ENCODE data around the gene MIB2. TPM values are rescaled to one million over a fixed set of nuclear protein-coding genes. Genes with fewer than 3 reads are reported as not detected.
"Not testable (repeated sequence)": the region's sequence is repeated elsewhere in the genome, so short reads cannot be mapped to it uniquely, and the experiment has no call there.

MIB2 gene
- total RNA-seq, 1 experiment from 2014 or later = 13.9 TPM

DNA sequence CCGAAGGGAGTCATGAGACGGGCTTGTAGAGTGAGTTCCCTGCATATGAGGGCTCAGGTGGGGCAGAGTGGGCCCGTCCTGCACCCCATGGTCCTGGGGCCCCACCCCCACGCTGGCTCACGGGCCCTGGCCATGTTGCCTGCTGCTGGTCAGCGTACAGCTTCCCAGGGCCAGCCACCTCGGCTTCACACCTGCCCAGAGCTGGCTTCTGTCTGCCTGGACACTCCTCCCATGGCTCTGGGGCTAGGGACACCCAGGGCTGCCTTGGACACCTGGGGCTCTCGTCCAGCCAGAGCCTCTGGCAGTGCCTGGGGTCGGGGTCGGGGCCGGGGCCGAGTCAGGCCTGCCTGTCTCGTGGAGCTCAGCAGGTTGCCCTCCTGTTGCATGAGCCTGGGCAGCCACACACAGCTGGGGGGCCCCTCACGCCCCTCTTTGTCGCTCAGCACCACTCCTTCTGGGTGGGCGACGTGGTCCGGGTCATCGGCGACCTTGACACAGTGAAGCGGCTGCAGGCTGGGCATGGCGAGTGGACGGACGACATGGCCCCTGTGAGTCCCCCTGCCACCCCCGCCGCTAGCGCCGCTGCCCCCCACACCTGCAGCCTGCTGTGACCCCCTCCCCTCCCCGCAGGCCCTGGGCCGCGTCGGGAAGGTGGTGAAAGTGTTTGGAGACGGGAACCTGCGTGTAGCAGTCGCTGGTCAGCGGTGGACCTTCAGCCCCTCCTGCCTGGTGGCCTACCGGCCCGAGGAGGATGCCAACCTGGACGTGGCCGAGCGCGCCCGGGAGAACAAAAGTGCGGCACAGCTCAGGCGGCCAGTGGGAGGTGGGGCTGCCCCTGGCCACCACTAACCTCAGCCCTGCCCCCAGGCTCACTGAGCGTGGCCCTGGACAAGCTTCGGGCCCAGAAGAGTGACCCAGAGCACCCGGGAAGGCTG lies 11.2 kb downstream of the MIB2 start:
- DNase-seq (ENCODE audit: low spot score) = no peak

DNA sequence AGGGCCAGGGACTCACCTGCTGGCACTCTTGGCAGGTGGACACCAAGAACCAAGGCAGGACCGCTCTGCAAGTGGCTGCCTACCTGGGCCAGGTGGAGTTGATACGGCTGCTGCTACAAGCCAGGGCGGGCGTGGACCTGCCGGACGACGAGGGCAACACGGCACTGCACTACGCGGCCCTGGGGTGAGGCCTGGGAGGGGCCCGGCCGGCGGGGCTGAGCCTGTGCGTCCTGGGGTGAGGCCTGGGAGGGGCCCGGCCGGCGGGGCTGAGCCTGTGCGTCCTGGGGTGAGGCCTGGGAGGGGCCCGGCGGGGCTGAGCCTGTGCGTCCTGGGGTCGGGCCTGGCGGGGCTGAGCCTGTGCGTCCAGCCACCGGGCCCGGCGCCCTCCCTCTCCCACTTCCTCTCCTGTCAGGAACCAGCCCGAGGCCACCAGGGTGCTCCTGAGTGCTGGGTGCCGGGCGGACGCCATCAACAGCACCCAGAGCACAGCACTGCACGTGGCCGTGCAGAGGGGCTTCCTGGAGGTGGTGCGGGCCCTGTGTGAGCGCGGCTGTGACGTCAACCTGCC lies 12.0 kb downstream of the MIB2 start:
- no peak for DNase-seq (ENCODE audit: low spot score)

DNA sequence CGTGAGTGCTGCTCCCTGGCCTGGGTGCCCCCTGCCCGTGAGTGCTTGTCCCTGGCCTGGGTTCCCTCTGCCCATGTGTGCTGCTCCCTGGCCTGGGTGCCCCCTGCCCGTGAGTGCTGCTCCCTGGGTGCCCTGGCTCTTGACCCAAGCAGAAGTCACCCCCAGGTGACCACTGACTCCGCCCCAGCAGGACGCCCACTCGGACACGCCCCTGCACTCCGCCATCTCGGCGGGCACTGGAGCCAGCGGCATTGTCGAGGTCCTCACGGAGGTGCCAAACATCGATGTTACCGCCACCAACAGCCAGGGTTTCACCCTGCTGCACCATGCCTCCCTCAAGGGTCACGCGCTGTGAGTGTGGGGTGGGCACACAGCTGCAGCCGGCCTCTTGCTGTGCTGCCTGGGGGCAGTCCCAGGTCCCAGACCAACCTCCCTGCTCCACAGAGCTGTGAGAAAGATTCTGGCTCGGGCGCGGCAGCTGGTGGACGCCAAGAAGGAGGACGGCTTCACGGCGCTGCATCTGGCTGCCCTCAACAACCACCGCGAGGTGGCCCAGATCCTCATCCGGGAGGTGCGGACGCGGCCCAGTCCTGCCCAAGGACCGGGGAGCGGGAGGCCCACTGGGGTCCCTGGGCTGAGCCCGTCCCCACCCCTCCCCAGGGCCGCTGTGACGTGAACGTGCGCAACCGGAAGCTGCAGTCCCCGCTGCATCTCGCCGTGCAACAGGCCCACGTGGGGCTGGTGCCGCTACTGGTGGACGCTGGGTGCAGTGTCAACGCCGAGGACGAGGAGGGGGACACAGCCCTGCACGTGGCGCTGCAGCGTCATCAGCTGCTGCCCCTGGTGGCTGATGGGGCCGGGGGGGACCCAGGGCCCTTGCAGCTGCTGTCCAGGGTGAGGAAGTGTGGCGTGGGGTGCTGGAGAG lies 12.8 kb downstream of the MIB2 start:
- DNase-seq (ENCODE audit: low spot score) = no peak

DNA sequence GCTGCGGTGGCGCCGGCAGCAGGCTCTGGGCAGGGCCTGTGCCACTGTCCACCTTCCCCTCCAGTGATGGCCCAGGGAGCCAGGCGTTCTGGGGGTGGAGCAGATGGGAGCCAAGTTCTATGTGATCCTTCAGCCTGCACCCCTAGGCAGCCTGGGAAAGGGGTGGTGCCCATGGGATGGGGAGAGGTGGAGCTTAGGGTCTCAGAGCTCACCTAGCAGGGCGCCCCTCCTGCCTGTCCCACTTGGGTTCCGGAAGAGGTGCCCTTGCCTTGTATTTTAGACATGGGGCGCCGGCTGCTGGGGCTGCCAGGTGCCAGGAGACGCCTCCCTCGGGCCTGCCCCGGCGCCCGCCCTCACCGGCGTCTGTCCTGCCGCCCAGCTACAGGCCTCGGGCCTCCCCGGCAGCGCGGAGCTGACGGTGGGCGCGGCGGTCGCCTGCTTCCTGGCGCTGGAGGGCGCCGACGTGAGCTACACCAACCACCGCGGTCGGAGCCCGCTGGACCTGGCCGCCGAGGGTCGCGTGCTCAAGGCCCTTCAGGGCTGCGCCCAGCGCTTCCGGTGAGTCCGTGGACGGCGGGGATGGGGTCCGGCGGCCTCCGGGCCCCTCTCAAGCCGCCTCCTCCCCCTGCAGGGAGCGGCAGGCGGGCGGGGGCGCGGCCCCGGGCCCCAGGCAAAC lies 13.6 kb downstream of the MIB2 start:
- no peak for DNase-seq (ENCODE audit: low spot score)

DNA sequence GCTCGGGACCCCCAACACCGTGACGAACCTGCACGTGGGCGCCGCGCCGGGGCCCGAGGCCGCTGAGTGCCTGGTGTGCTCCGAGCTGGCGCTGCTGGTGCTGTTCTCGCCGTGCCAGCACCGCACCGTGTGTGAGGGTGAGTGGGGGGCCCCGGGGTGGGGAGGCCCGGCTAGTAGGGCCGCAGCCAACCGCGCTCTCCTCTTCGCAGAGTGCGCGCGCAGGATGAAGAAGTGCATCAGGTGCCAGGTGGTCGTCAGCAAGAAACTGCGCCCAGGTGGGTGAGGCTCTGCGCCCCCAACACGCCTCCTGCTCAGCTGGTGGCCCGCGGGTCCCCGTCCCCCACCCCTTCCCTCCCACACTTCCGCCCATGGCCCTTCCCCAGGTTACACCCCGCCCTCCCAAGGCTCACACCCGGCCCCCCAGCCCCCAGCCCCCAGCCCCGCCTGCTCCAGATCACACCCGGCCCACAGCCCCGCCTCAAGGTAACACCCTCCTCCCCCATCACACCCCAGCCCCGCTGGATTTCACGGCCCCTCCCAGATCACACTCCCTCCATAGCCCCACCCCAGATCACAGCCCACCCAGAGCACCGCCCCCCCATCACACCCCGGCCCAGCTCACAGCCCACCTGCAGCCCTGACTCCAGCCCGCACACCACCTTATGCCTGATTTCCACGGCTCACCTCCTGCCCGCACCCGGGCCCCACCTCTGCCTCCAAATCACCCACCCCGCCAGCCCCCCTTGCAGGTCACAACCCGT lies 14.3 kb downstream of the MIB2 start:
- DNase-seq (ENCODE audit: low spot score) = no peak

DNA sequence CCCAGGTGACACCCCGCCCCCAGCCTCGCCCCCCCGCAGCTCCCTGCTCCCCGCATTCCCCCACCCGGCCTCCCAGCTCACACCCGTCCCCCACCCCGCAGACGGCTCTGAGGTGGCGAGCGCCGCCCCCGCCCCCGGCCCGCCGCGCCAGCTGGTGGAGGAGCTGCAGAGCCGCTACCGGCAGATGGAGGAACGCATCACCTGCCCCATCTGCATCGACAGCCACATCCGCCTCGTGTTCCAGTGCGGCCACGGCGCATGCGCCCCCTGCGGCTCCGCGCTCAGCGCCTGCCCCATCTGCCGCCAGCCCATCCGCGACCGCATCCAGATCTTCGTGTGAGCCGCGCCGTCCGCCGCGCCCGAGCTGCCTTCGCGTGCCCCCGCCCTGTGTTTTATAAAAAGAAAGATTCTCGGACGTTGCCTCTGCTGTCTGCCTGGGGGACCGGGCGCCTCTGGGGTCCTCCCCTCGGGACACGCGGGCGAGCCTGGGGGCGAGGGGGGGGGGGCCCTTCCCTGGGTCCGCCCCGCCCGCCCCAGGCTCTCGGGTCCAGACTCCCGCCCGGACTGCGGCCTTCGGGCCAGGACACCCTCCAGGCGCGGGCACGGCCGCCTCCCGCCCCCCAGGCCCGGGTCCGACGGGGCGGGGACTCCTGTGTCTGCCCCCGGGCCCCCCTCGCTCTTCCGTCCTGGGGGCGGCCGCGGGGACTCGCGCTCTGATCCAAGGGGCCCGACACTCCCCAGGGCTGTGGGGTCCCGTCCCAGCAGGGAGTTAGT lies 15.1 kb downstream of the MIB2 start:
- DNase-seq (ENCODE audit: low spot score) = no peak

DNA sequence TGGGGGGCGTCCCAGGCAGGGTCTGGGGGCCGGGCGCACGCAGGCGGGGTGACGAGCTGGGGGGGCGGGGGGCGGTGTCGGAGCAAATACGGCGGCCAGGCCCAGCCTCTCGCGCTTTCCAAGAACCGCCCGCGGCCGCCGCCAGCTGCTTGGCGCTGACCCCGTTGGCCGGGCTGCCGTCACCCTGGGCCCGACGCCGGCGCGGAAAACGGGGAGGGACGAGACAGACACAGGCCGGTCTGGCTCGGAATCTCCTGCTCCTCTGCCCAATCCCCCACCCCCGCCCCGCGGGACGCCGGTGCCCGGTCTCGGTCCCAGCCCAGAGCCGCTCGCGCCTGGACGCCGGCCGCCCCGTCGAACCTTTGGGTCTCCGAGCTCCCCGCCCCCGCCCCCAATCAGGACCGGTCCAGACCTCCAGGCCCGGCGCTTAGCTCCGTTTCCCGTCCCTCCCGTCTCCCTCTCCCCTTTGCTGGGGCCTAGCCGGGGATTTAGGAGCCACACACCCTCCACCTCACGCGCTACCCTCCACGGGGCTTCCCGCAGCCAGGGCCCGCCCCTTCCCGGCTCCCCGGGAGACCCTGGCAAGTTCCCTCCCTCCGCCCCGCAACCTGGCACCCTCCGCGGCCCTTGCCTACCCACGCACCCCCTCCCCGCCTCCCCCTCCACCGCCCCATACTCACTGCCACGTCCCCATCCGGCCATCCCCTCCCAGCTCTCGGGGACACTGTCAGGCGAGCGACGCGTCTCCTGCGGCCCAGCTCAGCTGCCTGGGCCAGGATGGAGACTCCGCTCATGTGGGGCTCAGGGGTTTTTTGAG lies 15.9 kb downstream of the MIB2 start:
- no peak for DNase-seq (ENCODE audit: low spot score)

DNA sequence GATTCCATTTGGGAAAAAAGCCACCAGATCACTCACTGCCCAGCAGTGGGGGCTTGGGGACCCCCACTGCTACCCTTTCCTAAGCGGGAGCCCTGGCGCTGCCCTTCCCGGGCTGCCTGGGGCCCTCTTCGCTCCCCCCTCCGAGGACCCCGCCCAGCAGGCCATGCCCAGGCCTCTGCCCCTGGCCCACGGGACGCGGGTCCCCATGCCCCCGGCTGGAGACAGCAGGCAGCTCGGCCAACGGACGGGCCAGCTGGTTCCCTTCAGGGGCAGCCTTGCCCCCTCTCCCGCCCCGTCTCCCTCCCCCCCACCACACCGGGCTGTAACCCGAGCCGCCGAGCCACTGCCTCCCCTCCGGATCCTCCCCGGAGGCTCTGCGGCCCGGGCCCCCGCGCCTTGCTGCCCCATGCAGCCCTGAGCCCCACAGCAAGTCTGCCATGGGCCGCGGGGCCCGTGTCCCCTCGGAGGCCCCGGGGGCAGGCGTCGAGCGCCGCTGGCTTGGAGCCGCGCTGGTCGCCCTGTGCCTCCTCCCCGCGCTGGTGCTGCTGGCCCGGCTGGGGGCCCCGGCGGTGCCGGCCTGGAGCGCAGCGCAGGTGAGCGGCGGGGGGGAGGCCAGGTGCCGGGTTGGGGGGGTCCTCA lies 16.6 kb downstream of the MIB2 start, which contains the start of gene MMP23B:
Gene MMP23B (plus strand): TSS at position 392 of the 639 bp plus-strand sequence. CDS start 46 bp downstream, at position 438.
- DNase-seq (ENCODE audit: low spot score) = no peak

DNA sequence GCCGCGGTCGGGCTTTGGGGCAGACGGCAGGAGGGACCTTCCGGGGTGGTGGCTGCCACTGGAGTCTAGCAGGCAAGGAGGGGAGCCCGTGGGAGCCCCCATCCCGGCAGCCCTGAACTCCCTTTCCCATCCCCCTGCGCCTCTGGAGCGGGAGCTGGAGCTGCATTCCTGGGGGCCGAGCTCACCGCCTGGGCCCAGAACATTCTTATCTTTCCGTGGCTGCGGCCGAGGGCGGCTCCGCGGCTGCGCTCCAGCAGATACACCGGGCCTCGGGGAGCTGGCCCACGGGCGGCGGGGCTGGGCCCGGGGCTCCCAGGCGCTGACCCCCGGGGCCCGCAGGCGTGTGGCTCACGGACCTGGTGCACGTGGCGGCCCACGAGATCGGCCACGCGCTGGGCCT lies 18.1 kb downstream of the MIB2 start:
- not testable (repeated sequence) for DNase-seq (ENCODE audit: low spot score)

DNA sequence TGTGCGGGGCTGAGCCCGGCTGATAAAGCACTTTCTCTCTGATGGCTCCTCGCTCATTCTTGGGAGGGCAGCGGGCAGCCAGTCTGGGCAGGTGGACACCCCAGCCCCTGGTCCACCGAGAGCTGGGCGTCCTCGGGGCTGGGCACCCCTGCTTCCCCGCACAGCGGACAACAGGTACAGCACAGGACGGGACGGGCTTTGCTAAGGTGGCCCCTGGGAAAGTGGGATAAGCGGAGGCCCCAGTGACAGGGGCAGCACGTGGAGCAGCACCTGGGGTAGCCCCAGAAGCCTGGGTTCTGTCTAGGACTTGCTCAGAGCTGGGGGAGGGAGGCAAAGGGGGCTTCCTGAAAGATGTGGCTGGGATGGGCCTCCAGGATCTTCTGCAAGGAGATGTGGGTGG lies 19.3 kb downstream of the MIB2 start:
- DNase-seq (ENCODE audit: low spot score) = not testable (repeated sequence)

DNA sequence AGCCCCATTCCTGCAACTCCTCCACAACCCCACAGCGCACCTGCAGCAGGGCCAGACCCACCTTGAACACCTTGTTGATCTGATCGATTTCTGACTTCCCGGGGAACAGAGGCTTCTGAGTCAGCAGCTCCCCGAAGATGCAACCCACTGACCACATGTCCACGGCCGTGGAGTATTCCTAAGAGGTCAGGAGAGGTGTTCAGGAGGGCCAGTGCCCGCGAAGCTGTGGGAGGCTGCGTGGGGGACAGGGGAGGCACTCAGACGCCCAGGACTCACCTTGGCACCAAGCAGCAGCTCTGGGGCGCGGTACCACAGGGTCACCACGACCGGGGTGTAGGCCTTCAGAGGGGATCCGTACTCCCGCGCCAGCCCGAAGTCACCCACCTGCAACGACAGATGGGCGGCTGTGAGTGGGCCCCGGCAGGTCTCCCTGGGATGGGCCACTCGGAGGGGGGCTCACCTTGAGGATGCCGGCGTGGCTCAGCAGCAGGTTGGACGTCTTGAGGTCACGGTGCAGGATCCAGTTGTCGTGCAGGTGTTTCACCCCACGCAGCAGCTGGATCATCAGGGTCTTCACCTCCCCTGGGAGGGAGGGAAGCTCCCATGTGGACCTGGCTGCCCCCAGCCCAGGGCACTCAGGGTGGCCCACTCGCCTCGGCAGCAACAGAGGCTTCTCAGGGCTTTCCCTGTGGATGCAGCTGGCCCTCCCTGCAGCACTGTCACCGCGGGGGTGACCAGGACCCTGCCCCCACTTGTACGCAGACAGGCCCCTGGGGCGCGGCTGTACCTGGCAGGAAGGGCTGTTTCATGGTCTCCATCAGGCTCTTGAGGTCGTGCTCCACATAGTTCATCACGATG lies 21.6 kb downstream of the MIB2 start:
- not testable (repeated sequence) for DNase-seq (ENCODE audit: low spot score)

DNA sequence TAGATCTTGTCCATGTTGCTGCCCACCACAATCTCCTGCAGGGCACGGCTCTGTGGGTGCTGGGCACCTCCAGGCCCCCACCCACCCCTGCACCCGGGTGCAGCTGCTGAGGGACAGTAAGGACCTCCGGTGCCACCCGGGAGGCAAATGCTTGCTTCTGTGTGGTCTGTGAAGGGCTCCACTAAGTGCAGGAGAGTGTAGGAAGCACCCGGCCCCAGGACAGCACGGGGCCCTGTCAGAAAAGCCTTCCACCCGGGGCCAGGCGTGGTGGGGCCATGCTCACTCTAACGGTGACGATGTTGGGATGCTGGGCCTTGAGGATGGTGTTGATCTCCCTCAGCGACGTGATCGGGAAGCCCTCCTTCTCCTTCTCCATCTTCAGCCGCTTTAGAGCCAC lies 22.2 kb downstream of the MIB2 start:
- not testable (repeated sequence) for DNase-seq (ENCODE audit: low spot score)

DNA sequence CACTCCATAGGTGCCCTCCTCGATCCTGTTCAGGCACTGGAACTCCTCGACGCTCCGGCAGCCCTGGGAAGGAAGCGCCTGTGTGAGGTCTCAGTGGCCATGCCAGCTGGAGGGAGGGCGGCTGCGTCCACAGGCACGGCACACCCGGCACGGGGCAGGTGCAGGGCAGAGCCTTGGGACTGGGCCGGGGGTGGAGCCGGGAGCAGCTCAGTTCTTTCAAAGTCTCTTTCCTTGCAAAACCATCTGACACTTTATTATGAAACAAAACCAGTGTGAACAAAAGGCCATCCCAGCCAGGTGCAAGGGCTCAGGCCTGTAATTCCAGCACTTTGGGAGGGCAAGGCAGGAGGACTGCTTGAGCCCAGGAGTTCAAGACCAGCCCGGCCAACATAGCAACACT lies 23.2 kb downstream of the MIB2 start:
- not testable (repeated sequence) for DNase-seq (ENCODE audit: low spot score)

DNA sequence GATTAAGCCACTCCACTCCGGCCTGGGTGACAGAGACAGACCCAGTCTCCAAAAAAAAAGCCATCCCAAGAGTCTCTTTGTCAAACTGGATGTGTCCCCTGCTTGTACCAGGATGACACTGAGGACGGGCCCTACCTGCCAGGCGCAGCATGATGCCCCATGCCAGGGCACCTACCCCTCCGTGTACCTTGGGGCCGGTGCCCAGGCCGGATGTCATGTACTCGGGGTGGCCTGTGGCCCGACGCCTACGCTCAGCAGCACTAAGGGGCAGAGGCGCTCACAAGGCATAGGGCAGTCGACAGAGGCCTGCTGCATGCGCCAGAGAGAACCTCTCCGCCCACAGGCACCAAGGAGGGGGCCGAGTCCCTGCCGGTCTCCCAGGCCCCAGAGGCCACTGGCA lies 24.1 kb downstream of the MIB2 start:
- not testable (repeated sequence) for DNase-seq (ENCODE audit: low spot score)

DNA sequence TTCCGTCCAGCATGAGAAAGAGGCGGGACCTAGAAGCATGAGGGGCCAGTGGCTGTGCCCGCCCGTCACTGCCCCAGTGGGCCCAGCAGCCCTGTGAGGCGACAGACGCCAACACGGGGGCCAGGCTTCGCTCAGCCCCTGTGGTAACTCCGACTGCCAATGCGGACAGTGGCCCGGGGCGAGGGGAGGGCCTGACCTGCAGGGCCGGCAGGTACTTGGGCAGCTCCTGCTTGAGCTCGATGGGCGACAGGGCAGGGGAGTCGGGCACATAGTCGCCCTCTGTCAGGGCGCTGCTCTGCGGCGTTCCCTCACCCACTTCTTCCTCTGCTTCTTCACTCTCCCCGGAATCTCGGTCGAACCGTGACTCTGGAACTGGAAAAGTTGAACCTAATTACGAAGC lies 24.8 kb downstream of the MIB2 start:
- DNase-seq (ENCODE audit: low spot score) = not testable (repeated sequence)

DNA sequence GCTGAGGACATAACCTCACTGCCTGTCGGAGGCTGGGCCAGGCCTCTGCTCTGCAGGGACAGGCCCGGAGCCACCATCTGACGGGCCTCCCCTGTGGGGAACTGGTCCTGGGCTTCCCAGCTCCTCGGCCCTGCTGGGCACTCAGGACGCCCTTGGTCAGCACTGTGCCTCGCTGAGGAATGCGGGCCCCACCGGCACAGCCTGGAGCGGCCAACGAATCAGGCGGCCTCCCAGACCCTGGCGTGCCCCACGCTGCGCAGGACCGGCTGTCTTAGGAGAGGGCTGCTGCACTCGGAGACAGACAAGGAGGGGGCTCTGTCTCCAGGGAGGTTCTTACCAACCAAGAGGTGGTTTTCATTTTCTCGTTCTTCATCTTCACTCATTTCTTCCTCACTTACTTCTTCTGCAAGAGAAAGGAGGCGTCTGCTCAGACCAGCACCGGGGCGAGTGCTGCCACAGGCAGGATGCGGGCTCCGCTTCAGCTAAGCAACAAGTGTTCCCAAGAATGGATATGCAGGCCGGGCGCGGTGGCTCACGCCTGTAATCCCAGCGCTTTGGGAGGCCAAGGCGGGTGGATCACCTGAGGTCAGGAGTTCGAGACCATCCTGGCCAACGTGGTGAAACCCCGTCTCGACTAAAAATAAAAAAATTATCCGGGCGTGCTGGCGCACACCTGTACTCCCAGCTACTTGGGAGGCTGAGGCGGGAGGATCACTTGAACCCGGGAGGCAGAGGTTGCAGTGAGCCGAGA lies 25.6 kb downstream of the MIB2 start:
- not testable (repeated sequence) for DNase-seq (ENCODE audit: low spot score)

DNA sequence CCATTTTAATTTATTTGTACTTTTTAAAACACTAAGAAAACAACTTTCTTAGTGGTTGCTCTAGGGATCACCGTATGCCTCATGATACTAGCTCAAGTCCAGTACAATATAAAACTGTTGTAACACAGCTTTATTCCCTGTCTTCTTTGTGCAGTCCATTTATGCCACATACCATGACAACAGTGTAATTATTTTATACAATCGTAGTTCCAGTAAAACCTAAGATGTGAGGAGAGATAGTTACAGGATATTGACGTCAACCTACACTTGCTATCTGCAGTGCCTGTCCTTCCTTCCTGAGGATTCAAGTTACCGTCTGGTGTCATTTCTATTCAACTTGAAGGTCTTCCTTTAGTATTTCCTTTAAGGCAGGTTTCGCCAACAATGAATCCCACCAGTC lies 31.0 kb downstream of the MIB2 start:
- DNase-seq (ENCODE audit: low spot score) = not testable (repeated sequence)

Data from A172 (cell line).